Chondrocyte (in vitro differentiated cells): ENCODE measurements around the gene RPS27L. TPM values are rescaled to one million over a fixed set of nuclear protein-coding genes. Genes with fewer than 3 reads are reported as not detected.

ENCODE experiments used
- DNase-seq: peaks from one replicate; pipeline ENCODE4 v3.0.0; 2021; ENCODE audit warnings: mixed read lengths, low spot score
- H3K27ac Mint-ChIP-seq: one replicate; pipeline ENCODE4 v1.8.0; 2021; ENCODE audit warnings: mild to moderate bottlenecking, moderate library complexity, mixed read lengths; ENCODE audit not compliant: unreplicated experiment
- H3K27me3 Mint-ChIP-seq: 2 replicates; pipeline ENCODE4 v1.8.0; 2021; ENCODE audit warnings: low read depth, mixed read lengths
- H3K36me3 Mint-ChIP-seq: 2 replicates; pipeline ENCODE4 v1.8.0; 2021; ENCODE audit warnings: low read depth, mixed read lengths
- H3K4me1 Mint-ChIP-seq: 2 replicates; pipeline ENCODE4 v1.8.0; 2021; ENCODE audit warnings: low read depth, mild to moderate bottlenecking, mixed read lengths
- H3K4me3 Mint-ChIP-seq: one replicate; pipeline ENCODE4 v1.8.0; 2021; ENCODE audit warnings: mild to moderate bottlenecking, moderate library complexity, mixed read lengths; ENCODE audit not compliant: unreplicated experiment
- H3K9me3 Mint-ChIP-seq: 2 replicates; pipeline ENCODE4 v1.8.0; 2021; ENCODE audit warnings: low read depth, mixed read lengths
- total RNA-seq: library from RNA; stranded (reverse); gene quantifications from 3 replicates; pipeline ENCODE4 v1.2.1, GENCODE V29; 2021
- TF ChIP-seq, protein P1 (sequence below): fragments of 200-600 bp; sonication (generic); IDR thresholded peaks from 2 replicates; pipeline ENCODE4 v1.5.0; 2021; ENCODE audit warnings: antibody characterized with exemption, mild to moderate bottlenecking, moderate library complexity

The RPS27L gene
- total RNA-seq, 1 donor from 2014 or later = 211 TPM

DNA sequence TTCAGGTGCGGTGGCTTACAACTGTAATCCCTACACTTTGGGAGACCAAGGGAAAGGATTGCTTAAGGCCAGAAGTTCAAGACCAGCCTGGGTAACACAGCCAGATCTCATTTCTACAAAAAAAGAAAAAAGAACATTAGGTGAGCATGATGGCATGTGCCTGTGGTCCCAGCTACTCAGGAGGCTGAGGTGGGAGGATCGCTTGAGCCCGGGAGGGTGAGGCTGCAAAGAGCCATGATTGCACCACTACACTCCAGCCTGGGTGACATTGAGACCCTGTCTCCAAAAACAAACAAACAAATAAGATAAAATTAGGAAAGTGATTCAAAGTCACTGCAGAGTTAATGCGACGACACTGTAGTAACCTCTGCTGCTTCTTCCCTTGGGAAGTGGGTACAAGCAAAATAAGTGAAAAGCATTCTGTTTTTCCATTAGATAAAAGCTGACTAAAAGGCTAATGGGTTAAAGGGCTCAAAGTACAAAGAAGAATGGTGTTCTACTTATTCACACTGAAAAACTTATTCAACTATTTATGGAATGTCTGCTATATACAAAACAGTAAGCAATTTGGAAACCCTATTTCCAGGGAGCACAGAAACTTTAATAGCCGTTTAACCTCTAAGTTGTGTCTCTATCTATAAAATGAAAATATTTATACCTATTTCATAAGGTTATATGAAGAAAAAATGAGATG is 8.0 kb upstream of the RPS27L start:
- Mint-ChIP-seq H3K9me3 (no peaks in the 10 kb centered on the region), H3K4me1 (peaks cover 7% of the 10 kb centered on the region), H3K27me3 (no peaks in the 10 kb centered on the region), H3K27ac (no peak overlapping the region), H3K36me3 (no peaks in the 10 kb centered on the region), H3K4me3 (no peak overlapping the region)
- no peak for DNase-seq
- TF ChIP-seq, protein P1, sequence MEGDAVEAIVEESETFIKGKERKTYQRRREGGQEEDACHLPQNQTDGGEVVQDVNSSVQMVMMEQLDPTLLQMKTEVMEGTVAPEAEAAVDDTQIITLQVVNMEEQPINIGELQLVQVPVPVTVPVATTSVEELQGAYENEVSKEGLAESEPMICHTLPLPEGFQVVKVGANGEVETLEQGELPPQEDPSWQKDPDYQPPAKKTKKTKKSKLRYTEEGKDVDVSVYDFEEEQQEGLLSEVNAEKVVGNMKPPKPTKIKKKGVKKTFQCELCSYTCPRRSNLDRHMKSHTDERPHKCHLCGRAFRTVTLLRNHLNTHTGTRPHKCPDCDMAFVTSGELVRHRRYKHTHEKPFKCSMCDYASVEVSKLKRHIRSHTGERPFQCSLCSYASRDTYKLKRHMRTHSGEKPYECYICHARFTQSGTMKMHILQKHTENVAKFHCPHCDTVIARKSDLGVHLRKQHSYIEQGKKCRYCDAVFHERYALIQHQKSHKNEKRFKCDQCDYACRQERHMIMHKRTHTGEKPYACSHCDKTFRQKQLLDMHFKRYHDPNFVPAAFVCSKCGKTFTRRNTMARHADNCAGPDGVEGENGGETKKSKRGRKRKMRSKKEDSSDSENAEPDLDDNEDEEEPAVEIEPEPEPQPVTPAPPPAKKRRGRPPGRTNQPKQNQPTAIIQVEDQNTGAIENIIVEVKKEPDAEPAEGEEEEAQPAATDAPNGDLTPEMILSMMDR = no peak

DNA sequence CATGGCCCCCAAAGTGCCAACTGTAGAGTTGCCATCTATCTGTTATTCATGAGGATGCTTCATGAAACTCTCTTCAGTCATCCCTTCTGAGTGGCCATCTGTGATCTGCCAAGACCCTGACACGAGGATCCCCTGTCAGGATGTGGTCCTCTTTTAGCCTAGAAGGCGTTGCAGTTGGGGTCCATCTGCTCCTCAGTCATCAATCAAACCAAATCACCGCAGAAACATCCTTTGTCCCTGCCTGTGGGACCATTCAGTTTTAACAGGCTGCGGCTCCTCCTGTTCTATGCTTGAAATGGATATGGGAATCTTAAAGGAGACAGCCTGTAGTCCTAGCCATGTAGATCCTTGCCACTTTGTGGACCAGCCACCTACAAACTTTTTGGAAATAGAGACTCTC is 5.9 kb upstream of the RPS27L start:
- Mint-ChIP-seq H3K4me3 (no peak overlapping the region), H3K27me3 (no peaks in the 10 kb centered on the region), H3K4me1 (peaks cover 8% of the 10 kb centered on the region), H3K36me3 (no peaks in the 10 kb centered on the region), H3K9me3 (no peaks in the 10 kb centered on the region), H3K27ac (no peak overlapping the region)
- TF ChIP-seq, protein P1 = no peak
- no peak for DNase-seq

DNA sequence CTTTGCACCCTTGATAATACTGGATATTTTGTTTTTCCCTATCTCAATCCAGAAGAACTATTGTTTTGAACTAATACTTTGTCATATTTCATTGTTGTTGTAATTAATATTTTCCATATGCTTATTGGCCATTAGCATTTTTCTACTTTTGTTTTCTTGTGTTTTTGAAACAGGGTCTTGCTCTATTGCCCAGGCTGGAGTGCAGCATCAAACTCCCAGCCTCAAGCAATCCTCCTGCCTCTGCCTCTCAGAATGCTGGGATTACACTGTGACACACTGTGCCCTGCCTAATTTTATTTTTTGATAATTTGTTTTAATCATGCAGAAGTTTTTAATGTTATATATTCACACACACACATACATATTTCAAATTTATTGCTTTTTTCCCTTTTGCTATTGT is 3.4 kb upstream of the RPS27L start:
- Mint-ChIP-seq H3K27me3 (no peaks in the 10 kb centered on the region), H3K4me1 (peaks cover 15% of the 10 kb centered on the region), H3K4me3 (no peak overlapping the region), H3K9me3 (no peaks in the 10 kb centered on the region), H3K36me3 (no peaks in the 10 kb centered on the region), H3K27ac (no peak overlapping the region)
- no peak for DNase-seq
- TF ChIP-seq, protein P1 = no peak

DNA sequence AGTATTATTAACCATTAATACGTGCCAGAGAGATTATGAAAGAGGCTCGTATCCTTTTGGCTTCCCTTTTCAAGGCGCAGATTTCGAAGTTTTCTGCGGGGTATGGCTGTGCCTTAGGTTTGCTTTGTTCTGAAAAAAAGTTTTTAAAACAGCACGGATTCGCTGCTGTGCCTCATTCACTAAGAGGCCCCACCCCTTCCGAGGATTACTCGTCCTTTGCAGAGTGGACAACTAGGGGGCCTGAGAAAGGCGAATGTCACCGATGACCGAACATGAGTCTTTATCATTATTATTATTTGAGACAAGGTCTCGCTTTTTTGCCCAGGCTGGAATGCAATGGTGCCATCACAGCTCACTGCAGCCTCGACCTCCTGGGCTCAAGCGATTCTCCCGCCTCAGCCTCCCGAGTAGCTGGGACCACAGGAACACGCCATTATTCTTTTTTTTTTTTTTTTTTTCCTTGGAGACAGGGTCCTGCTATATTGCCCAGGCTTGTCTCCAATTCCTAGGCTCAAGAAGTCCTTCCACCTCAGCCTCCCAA is 684 bp upstream of the RPS27L start:
- peaks cover 24% of the 10 kb centered on the region for H3K4me1 Mint-ChIP-seq
- H3K27me3 Mint-ChIP-seq = no peaks in the 10 kb centered on the region
- H3K9me3 Mint-ChIP-seq = no peaks in the 10 kb centered on the region
- TF ChIP-seq, protein P1 = peak; percentile 65
- peak overlapping the region; percentile 98 for H3K4me3 Mint-ChIP-seq
- no peak for DNase-seq
- H3K36me3 Mint-ChIP-seq = peaks cover 11% of the 10 kb centered on the region
- peak overlapping the region; percentile 100 for H3K27ac Mint-ChIP-seq

DNA sequence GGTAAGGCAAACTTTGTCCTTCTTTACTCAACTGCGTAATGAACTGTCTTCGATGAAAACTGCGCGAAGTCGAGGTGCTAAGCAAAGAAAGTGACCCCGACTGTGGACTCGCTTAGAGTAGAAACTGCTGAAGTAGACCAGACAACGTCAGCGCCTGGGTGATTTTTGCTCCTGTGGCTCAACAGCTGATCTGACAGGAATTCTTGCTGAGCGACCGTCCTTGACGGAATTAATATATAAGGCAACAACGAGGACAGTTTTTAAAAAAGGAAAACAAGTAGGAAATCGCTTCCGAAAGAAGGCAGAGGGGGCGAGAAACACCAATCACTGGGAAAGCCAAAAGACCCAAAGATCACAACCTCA is 541 bp downstream of the RPS27L start:
- peaks cover 25% of the 10 kb centered on the region for H3K4me1 Mint-ChIP-seq
- no peak for DNase-seq

More for the DNA sequence above, 541 bp downstream of the RPS27L start:
- no peaks in the 10 kb centered on the region for H3K27me3 Mint-ChIP-seq
- TF ChIP-seq, protein P1 = no peak
- H3K4me3 Mint-ChIP-seq = peak overlapping the region; percentile 98
- peaks cover 17% of the 10 kb centered on the region for H3K36me3 Mint-ChIP-seq
- H3K27ac Mint-ChIP-seq = peak overlapping the region; percentile 100
- no peaks in the 10 kb centered on the region for H3K9me3 Mint-ChIP-seq
